H1 (cell line): Measurements from ENCODE around the gene ANKRD6. TPM values are rescaled to one million over a fixed set of nuclear protein-coding genes. Genes with fewer than 3 reads are reported as not detected.

Experiments used
- CTCF ChIA-PET: fragments of 300-600 bp; sonication (Branson Sonifier 250); formaldehyde crosslinking; loops from one replicate; lab custom pipeline; 2021; ENCODE audit not compliant: partially characterized antibody; lab: Charles Lee
- POLR2A ChIA-PET: fragments of 300-600 bp; sonication (Branson Sonifier 250); formaldehyde crosslinking; loops from one replicate; lab custom pipeline; 2021; ENCODE audit warnings: inconsistent platforms; ENCODE audit not compliant: partially characterized antibody; lab: Charles Lee
- DNase-seq, 2 experiments: peaks; one replicate each; pipeline versions ENCODE4 v3.0.0 to v3.0.0-alpha.2; 2010 to 2022; ENCODE audit warnings: low spot score in 2 of 2, low read depth in 1 of 2, mixed read lengths in 1 of 2
- FAIRE-seq: peaks from 2 replicates; lab custom pipeline; 2011; peaks lifted over from hg19 to GRCh38; lab: Jason Lieb, UNC
- H2AFZ ChIP-seq: 2 replicates; pipeline ENCODE4 v1.8.1; 2012; ENCODE audit warnings: low read length, inconsistent platforms
- H2AK5ac ChIP-seq: 2 replicates; pipeline ENCODE4 v1.6.1; 2013; ENCODE audit warnings: low read depth, low read length
- H2BK120ac ChIP-seq: replicated peaks from 2 replicates; pipeline ENCODE3; 2013; ENCODE audit warnings: low read depth, low read length, inconsistent platforms
- H2BK12ac ChIP-seq: 2 replicates; pipeline ENCODE4 v1.6.1; 2013; ENCODE audit warnings: low read depth, low read length
- H2BK15ac ChIP-seq: 2 replicates; pipeline ENCODE4 v1.6.1; 2013; ENCODE audit warnings: low read length
- H2BK20ac ChIP-seq: 2 replicates; pipeline ENCODE4 v1.6.1; 2013; ENCODE audit warnings: low read length
- H2BK5ac ChIP-seq: 2 replicates; pipeline ENCODE4 v1.6.1; 2013; ENCODE audit warnings: low read depth, low read length
- H3K14ac ChIP-seq: 2 replicates; pipeline ENCODE4 v1.6.1; 2013; ENCODE audit warnings: inconsistent platforms; ENCODE audit not compliant: insufficient read length
- H3K18ac ChIP-seq: 2 replicates; pipeline ENCODE4 v1.6.1; 2013; ENCODE audit warnings: low read length; ENCODE audit errors: extremely low read depth
- H3K23ac ChIP-seq: 2 replicates; pipeline ENCODE4 v1.6.1; 2013; ENCODE audit warnings: inconsistent platforms; ENCODE audit not compliant: insufficient read length
- H3K23me2 ChIP-seq: 2 replicates; pipeline ENCODE4 v1.6.1; 2013; ENCODE audit warnings: low read depth, low read length
- H3K27ac ChIP-seq: 2 replicates; pipeline ENCODE4 v1.6.1; 2011; ENCODE audit warnings: low read depth, low read length, inconsistent platforms
- H3K27me3 ChIP-seq, 4 experiments: replicated peaks in 1 of 4; 1 replicate in 1 of 4; 2 replicates in 3 of 4; pipeline versions ENCODE4 v1.6.1 to v1.8.1; 2011 to 2013; ENCODE audit warnings: low read length in 3 of 4, mild to moderate bottlenecking in 3 of 4, inconsistent platforms in 2 of 4, mixed read lengths in 2 of 4, moderate library complexity in 1 of 4; ENCODE audit not compliant: control insufficient read depth in 3 of 4, insufficient read depth in 3 of 4; ENCODE audit errors: extremely low read depth in 1 of 4
- H3K36me3 ChIP-seq, 4 experiments: 2 replicates each; pipeline versions ENCODE4 v1.6.1 to v1.8.1; 2011 to 2013; ENCODE audit warnings: mild to moderate bottlenecking in 4 of 4, low read length in 3 of 4, moderate library complexity in 2 of 4, control low read depth in 1 of 4, inconsistent platforms in 1 of 4; ENCODE audit not compliant: insufficient read depth in 4 of 4, control insufficient read depth in 2 of 4
- H3K4ac ChIP-seq: replicated peaks from 2 replicates; pipeline ENCODE3; 2013; ENCODE audit warnings: low read length, low read depth, mixed read lengths, inconsistent platforms; ENCODE audit not compliant: insufficient read length
- H3K4me1 ChIP-seq, 4 experiments: replicated peaks in 1 of 4; 1 replicate in 1 of 4; 2 replicates in 3 of 4; pipeline versions ENCODE4 v1.6.1 to v1.8.1; 2011 to 2013; ENCODE audit warnings: low read length in 3 of 4, inconsistent platforms in 2 of 4, mixed read lengths in 1 of 4; ENCODE audit not compliant: insufficient read depth in 4 of 4, control insufficient read depth in 3 of 4
- H3K4me2 ChIP-seq, 2 experiments: 2 replicates each; pipeline versions ENCODE4 v1.6.1 to v1.8.1; 2011 to 2013; ENCODE audit warnings: low read depth in 2 of 2, low read length in 2 of 2, control low read depth in 1 of 2, inconsistent platforms in 1 of 2, mild to moderate bottlenecking in 1 of 2; ENCODE audit not compliant: insufficient read depth in 1 of 2
- H3K4me3 ChIP-seq, 4 experiments: fragments of 200-600, 300-600 bp in 1 of 4; sonication (generic), shearing (Covaris generic), sonication (Bioruptor Twin) in 1 of 4; 2 replicates each; pipeline versions ENCODE4 v1.5.1 to v1.8.1; 2011 to 2016; ENCODE audit warnings: low read length in 4 of 4, low read depth in 3 of 4, control low read depth in 2 of 4, inconsistent platforms in 2 of 4, mild to moderate bottlenecking in 2 of 4, mixed read lengths in 1 of 4, moderate library complexity in 1 of 4; ENCODE audit not compliant: insufficient read depth in 2 of 4; ENCODE audit errors: extremely low read depth in 1 of 4
- H3K56ac ChIP-seq: replicated peaks from 2 replicates; pipeline ENCODE3; 2013; ENCODE audit warnings: low read depth, mild to moderate bottlenecking, mixed read lengths, low read length, inconsistent platforms; ENCODE audit not compliant: insufficient read length
- H3K79me1 ChIP-seq: 2 replicates; pipeline ENCODE4 v1.6.1; 2013; ENCODE audit warnings: low read depth, low read length, control low read depth
- H3K79me2 ChIP-seq, 2 experiments: 2 replicates each; pipeline versions ENCODE4 v1.6.1 to v1.8.1; 2012 to 2013; ENCODE audit warnings: low read length in 2 of 2, mild to moderate bottlenecking in 2 of 2, inconsistent platforms in 1 of 2; ENCODE audit not compliant: insufficient read depth in 2 of 2, control insufficient read depth in 1 of 2
- H3K9ac ChIP-seq, 4 experiments: replicated peaks in 1 of 4; 1 replicate in 1 of 4; 2 replicates in 3 of 4; pipeline versions ENCODE4 v1.6.1 to v1.8.1; 2011 to 2013; ENCODE audit warnings: low read depth in 3 of 4, low read length in 3 of 4, control low read depth in 2 of 4, mild to moderate bottlenecking in 2 of 4, moderate library complexity in 2 of 4, inconsistent platforms in 1 of 4; ENCODE audit errors: extremely low read depth in 1 of 4
- H3K9me3 ChIP-seq, 2 experiments: 2 replicates each; pipeline versions ENCODE4 v1.6.1 to v1.8.1; 2012 to 2013; ENCODE audit warnings: mild to moderate bottlenecking in 2 of 2, moderate library complexity in 2 of 2, control low read depth in 1 of 2, inconsistent platforms in 1 of 2, low read depth in 1 of 2, low read length in 1 of 2, mixed read lengths in 1 of 2; ENCODE audit not compliant: insufficient read depth in 2 of 2
- H4K20me1 ChIP-seq, 2 experiments: replicated peaks in 1 of 2; 2 replicates each; pipeline versions ENCODE3 to v1.8.1; 2011 to 2013; ENCODE audit warnings: inconsistent platforms in 2 of 2, low read length in 2 of 2, mild to moderate bottlenecking in 1 of 2; ENCODE audit not compliant: insufficient read depth in 2 of 2, control insufficient read depth in 1 of 2
- H4K5ac ChIP-seq: 2 replicates; pipeline ENCODE4 v1.6.1; 2013; ENCODE audit warnings: low read length, low read depth, mixed read lengths, inconsistent platforms; ENCODE audit not compliant: insufficient read length
- H4K8ac ChIP-seq: 2 replicates; pipeline ENCODE4 v1.8.0; 2013; ENCODE audit warnings: mild to moderate bottlenecking, moderate library complexity, low read length, inconsistent platforms; ENCODE audit not compliant: insufficient read depth; ENCODE audit errors: extremely low read depth
- H4K91ac ChIP-seq: replicated peaks from 2 replicates; pipeline ENCODE3; 2013; ENCODE audit warnings: low read length, mixed read lengths, inconsistent platforms; ENCODE audit not compliant: insufficient read length
- CHD2 ChIP-seq: IDR thresholded peaks from 2 replicates; pipeline ENCODE4 v1.6.1; 2012; ENCODE audit warnings: low read length, improper control_type of control experiment
- HDAC2 ChIP-seq, 2 experiments: fragments of 300-600 bp in 1 of 2; sonication (generic) in 1 of 2; IDR thresholded peaks; 2 replicates each; pipeline ENCODE4 v1.6.1; 2011 to 2012; ENCODE audit warnings: low read depth in 2 of 2, low read length in 2 of 2, mild to moderate bottlenecking in 2 of 2, moderate library complexity in 2 of 2, borderline replicate concordance in 1 of 2, inconsistent platforms in 1 of 2
- KDM1A ChIP-seq: fragments of 200-600, 300-600 bp; sonication (generic); IDR thresholded peaks from 2 replicates; pipeline ENCODE4 v1.7.1; 2016; ENCODE audit warnings: mild to moderate bottlenecking, low read length, borderline replicate concordance
- WGBS, 2 experiments: shearing (Covaris generic) in 1 of 2; methylation state at CpG; one replicate each; pipeline versions ENCODE4 v1.1.6 to v1.1.7; 2013 to 2015; ENCODE audit warnings: low lambda C conversion rate in 2 of 2, mixed read lengths in 2 of 2, inconsistent platforms in 1 of 2, low coverage in 1 of 2, missing lambda C conversion rate in 1 of 2; ENCODE audit not compliant: insufficient replicate concordance in 2 of 2, insufficient coverage in 1 of 2, insufficient read length in 1 of 2; ENCODE audit errors: extremely low coverage in 1 of 2, missing lambda C conversion rate in 1 of 2; 5-methylcytosine and 5-hydroxymethylcytosine counted together
- polyA plus RNA-seq, 7 experiments: library from polyadenylated mRNA; depleted of rRNA in 3 of 7; stranded (reverse) in 5 of 7; unstranded in 2 of 7; fragments of >200 nt in 5 of 7; fragments of 200-250 nt in 2 of 7; gene quantifications; 1 replicate in 5 of 7; 2 replicates in 1 of 7; 4 replicates in 1 of 7; pipeline versions ENCODE4 v1.2.1 to v1.2.3, GENCODE V29; 2011 to 2013; ENCODE audit warnings: missing spikeins in 2 of 7, mixed read lengths in 2 of 7
- total RNA-seq: library from RNA; stranded (reverse); fragmentation: NEBNext Ultra II Directional; extraction: Animal tissue kit (Norgen Biotek cat#: 25700); gene quantifications from 2 replicates; pipeline ENCODE4 v1.2.1, GENCODE V29; 2021

ANKRD6 gene
- total and polyA plus RNA-seq, 2 of the 8 experiments (the other 6 are each of a cell fraction or from before 2014, with no cell fraction given), result 5.9 to 12.8 TPM

GRCh38 chr6:89566008-89566800, 133.3 kb downstream of the ANKRD6 start:
- Histone ChIP-seq H3K4me3 (no peak overlapping the region), H2BK5ac (0 out of 2 replicates have a peak overlapping the region, but pooled peaks have one; percentile 1), H3K79me1 (no peaks in the 10 kb centered on the region), H3K79me2 (no peaks in the 10 kb centered on the region), H4K8ac (no peak overlapping the region; the same call in 1 of the 2 replicates), H3K27me3 (no peaks in the 10 kb centered on the region), H3K27ac (no peak overlapping the region), H2AFZ (no peak overlapping the region), H3K4me2 (no peak overlapping the region), H4K20me1 (no peaks in the 10 kb centered on the region), H4K5ac (no peak overlapping the region), H2BK12ac (peak overlapping the region; percentile 77; the same call in 1 of the 2 replicates), H4K91ac (no peak overlapping the region), H2BK120ac (no peak overlapping the region), H3K23me2 (no peaks in the 10 kb centered on the region), H3K18ac (no peak overlapping the region), H3K56ac (no peak overlapping the region), H2BK15ac (no peak overlapping the region), H2AK5ac (no peak overlapping the region), H3K4ac (no peak overlapping the region), H2BK20ac (no peak overlapping the region), H3K14ac (no peak overlapping the region), H3K9me3 (no peaks in the 10 kb centered on the region), H3K4me1 (peaks cover 0 to 12% (median 4%) of the 10 kb centered on the region in 4 experiments; a peak in 3 of 7 replicates), H3K23ac (no peak overlapping the region), H3K36me3 (no peaks in the 10 kb centered on the region), H3K9ac (peak overlapping the region in 2 of 4 experiments; percentile 20 to 40; a peak in 1 of 7 replicates)
- CTCF ChIA-PET, result interaction anchor here (0.7 to 2.2 kb wide), 5 partner anchors 15 to 329 kb away, joined by 3 to 5 read pairs (median 4); partner anchors contain the start of gene ANKRD6
- DNase-seq (no peak), FAIRE-seq (no peak)
- WGBS, 2 experiments, result 93% methylated on average over 10 of the region's 10 CpGs; no CpG with 5 or more reads in 1 of the 2 experiments
- POLR2A ChIA-PET, result interaction anchor here (1.3 kb wide), 1 partner anchor 10 kb away, joined by 3 read pairs; no protein-coding TSS in a partner anchor
- no peak for TF ChIP-seq CHD2
- no peak for TF ChIP-seq KDM1A
- no peak for TF ChIP-seq HDAC2 (IDR thresholded peaks at IDR 0.05; ENCODE audit: borderline replicate concordance in 1 of 2, low read depth in 2 of 2, low read length in 2 of 2)
